SK-N-SH (cell line): ENCODE measurements around the gene GPX6. TPM values are rescaled to one million over a fixed set of nuclear protein-coding genes. Genes with fewer than 3 reads are reported as not detected.

Experiments used
- CTCF ChIA-PET: fragments of 300-600, 350-600 bp; formaldehyde crosslinking; extraction: SDS; loops from one replicate; lab custom pipeline; 2021; lab: Yijun Ruan, JAX
- POLR2A ChIA-PET: fragments of 350-600 bp; sonication (Branson Sonifier 250); formaldehyde crosslinking; extraction: SDS; loops from one replicate; lab custom pipeline; 2020; ENCODE audit warnings: antibody characterized with exemption, inconsistent platforms; lab: Yijun Ruan, JAX
- DNase-seq: peaks from one replicate; pipeline ENCODE4 v3.0.0; 2012
- H2AFZ ChIP-seq: fragments of 200-600 bp; sonication (generic); 2 replicates; pipeline ENCODE4 v1.8.1; 2016; ENCODE audit warnings: antibody characterized with exemption, mild to moderate bottlenecking, low read depth
- H3F3A ChIP-seq: fragments of 200-600 bp; sonication (generic); replicated peaks from 2 replicates; pipeline ENCODE3; 2016; ENCODE audit warnings: antibody characterized with exemption, mild to moderate bottlenecking; ENCODE audit not compliant: insufficient read depth
- H3K27ac ChIP-seq, 2 experiments: fragments of 200-500 bp in 1 of 2; fragments of 200-600 bp in 1 of 2; sonication (Bioruptor generic) in 1 of 2; sonication (generic), shearing (Covaris generic) in 1 of 2; 2 replicates each; pipeline versions ENCODE4 v1.5.1 to v1.6.1; 2014 to 2016; ENCODE audit warnings: low read depth in 2 of 2, inconsistent platforms in 1 of 2, low read length in 1 of 2, mild to moderate bottlenecking in 1 of 2, mixed read lengths in 1 of 2
- H3K27me3 ChIP-seq: fragments of 200-600 bp; sonication (generic), shearing (Covaris generic); 2 replicates; pipeline ENCODE4 v1.6.1; 2016; ENCODE audit warnings: mixed run types; ENCODE audit not compliant: insufficient read depth
- H3K36me3 ChIP-seq, 2 experiments: fragments of 200-500 bp in 1 of 2; fragments of 200-600 bp in 1 of 2; sonication (Bioruptor generic) in 1 of 2; sonication (generic) in 1 of 2; replicated peaks in 1 of 2; 2 replicates each; pipeline versions ENCODE3 to v1.5.1; 2014 to 2016; ENCODE audit warnings: low read length in 1 of 2, mild to moderate bottlenecking in 1 of 2; ENCODE audit not compliant: insufficient read depth in 2 of 2, control insufficient read depth in 1 of 2
- H3K4me1 ChIP-seq, 2 experiments: fragments of 200-500 bp in 1 of 2; fragments of 200-600 bp in 1 of 2; sonication (Bioruptor generic) in 1 of 2; sonication (generic), shearing (Covaris generic) in 1 of 2; 2 replicates each; pipeline versions ENCODE4 v1.5.1 to v1.6.1; 2014 to 2016; ENCODE audit warnings: low read depth in 1 of 2, low read length in 1 of 2, mixed run types in 1 of 2; ENCODE audit not compliant: insufficient read depth in 2 of 2, control insufficient read depth in 1 of 2
- H3K4me2 ChIP-seq: fragments of 200-600 bp; sonication (generic), shearing (Covaris generic); 2 replicates; pipeline ENCODE4 v1.6.1; 2017; ENCODE audit warnings: mixed run types
- H3K4me3 ChIP-seq, 2 experiments: fragments of 200-500 bp in 1 of 2; fragments of 200-600 bp in 1 of 2; sonication (Bioruptor generic) in 1 of 2; sonication (generic), shearing (Covaris generic) in 1 of 2; 2 replicates each; pipeline versions ENCODE4 v1.5.1 to v1.8.1; 2014 to 2016; ENCODE audit warnings: low read depth in 2 of 2, inconsistent platforms in 1 of 2, low read length in 1 of 2, mild to moderate bottlenecking in 1 of 2, mixed read lengths in 1 of 2, moderate library complexity in 1 of 2
- H3K79me2 ChIP-seq: fragments of 200-600 bp; sonication (generic); 2 replicates; pipeline ENCODE4 v1.8.1; 2017; ENCODE audit warnings: mild to moderate bottlenecking; ENCODE audit not compliant: insufficient read depth
- H3K9ac ChIP-seq: fragments of 200-600 bp; sonication (generic); 2 replicates; pipeline ENCODE4 v1.6.1; 2017; ENCODE audit warnings: mixed run types
- H3K9me2 ChIP-seq: fragments of 200-600 bp; sonication (generic); 2 replicates; pipeline ENCODE4 v1.6.1; 2017; ENCODE audit warnings: mixed run types
- H3K9me3 ChIP-seq: fragments of 200-600 bp; sonication (generic); 2 replicates; pipeline ENCODE4 v1.6.1; 2017; ENCODE audit warnings: mixed run types, mild to moderate bottlenecking, moderate library complexity
- H4K20me1 ChIP-seq: fragments of 200-600 bp; sonication (generic); 2 replicates; pipeline ENCODE4 v1.6.1; 2017; ENCODE audit warnings: mild to moderate bottlenecking, mixed run types; ENCODE audit not compliant: insufficient read depth
- ELF1 ChIP-seq: IDR thresholded peaks from 2 replicates; pipeline ENCODE4 v1.4.0; 2012
- EZH2phosphoT487 ChIP-seq: fragments of 200-600 bp; sonication (generic); IDR thresholded peaks from 2 replicates; pipeline ENCODE4 v1.6.1; 2017; ENCODE audit warnings: low read depth, mixed run types, mild to moderate bottlenecking, antibody characterized with exemption, moderate library complexity, borderline replicate concordance
- FOXJ3 ChIP-seq: sonication (generic); formaldehyde crosslinking; IDR thresholded peaks from 2 replicates; pipeline ENCODE4 v1.5.1; 2020; ENCODE audit warnings: mild to moderate bottlenecking, missing genetic modification reagents
- GABPA ChIP-seq: IDR thresholded peaks from 2 replicates; pipeline ENCODE4 v1.4.0; 2012; ENCODE audit warnings: low read depth, mild to moderate bottlenecking
- GATA2 ChIP-seq: sonication (generic); formaldehyde crosslinking; IDR thresholded peaks from 2 replicates; pipeline ENCODE4 v1.5.0; 2020; ENCODE audit warnings: mild to moderate bottlenecking, missing genetic modification reagents
- JUND ChIP-seq: IDR thresholded peaks from 2 replicates; pipeline ENCODE4 v1.4.0; 2012
- MAX ChIP-seq: IDR thresholded peaks from 2 replicates; pipeline ENCODE4 v1.4.0; 2012; ENCODE audit warnings: low read depth
- MEF2A ChIP-seq: IDR thresholded peaks from 2 replicates; pipeline ENCODE4 v1.4.0; 2012; ENCODE audit warnings: low read depth, borderline replicate concordance
- RAD21 ChIP-seq: IDR thresholded peaks from 2 replicates; pipeline ENCODE4 v1.6.1; 2012; ENCODE audit warnings: mild to moderate bottlenecking, low read length
- SIN3A ChIP-seq: IDR thresholded peaks from 2 replicates; pipeline ENCODE4 v1.6.1; 2012; ENCODE audit warnings: low read depth, mild to moderate bottlenecking, low read length, moderate library complexity, borderline replicate concordance
- TCF12 ChIP-seq: IDR thresholded peaks from 2 replicates; pipeline ENCODE4 v1.4.0; 2012
- TEAD4 ChIP-seq: IDR thresholded peaks from 2 replicates; pipeline ENCODE4 v1.4.0; 2012; ENCODE audit warnings: mild to moderate bottlenecking, borderline replicate concordance; ENCODE audit not compliant: insufficient read depth
- YY1 ChIP-seq: IDR thresholded peaks from 2 replicates; pipeline ENCODE4 v1.4.0; 2012; ENCODE audit warnings: low read depth, mild to moderate bottlenecking
- WGBS: methylation state at CpG from one replicate; pipeline ENCODE4 v1.1.6; 2017; ENCODE audit warnings: low lambda C conversion rate; 5-methylcytosine and 5-hydroxymethylcytosine counted together
- polyA plus RNA-seq, 3 experiments: library from polyadenylated mRNA; depleted of rRNA; stranded (reverse); fragments of >200 nt; gene quantifications; 2 replicates each; pipeline ENCODE4 v1.2.3, GENCODE V29; 2012
- TF ChIP-seq, protein P1 (sequence below): fragments of 150-350 bp; IDR thresholded peaks from 2 replicates; pipeline ENCODE4 v1.6.1; 2017; ENCODE audit warnings: antibody characterized with exemption, low read length, low read depth, borderline replicate concordance
- TF ChIP-seq, protein P2 (sequence below): IDR thresholded peaks from 2 replicates; pipeline ENCODE4 v1.4.0; 2012; ENCODE audit warnings: low read depth, borderline replicate concordance
- TF ChIP-seq, protein P3 (sequence below): IDR thresholded peaks from 2 replicates; pipeline ENCODE4 v1.4.0; 2012; ENCODE audit warnings: low read depth, borderline replicate concordance
- TF ChIP-seq, protein P4 (sequence below): IDR thresholded peaks from 2 replicates; pipeline ENCODE4; 2012

GPX6 gene
- polyA plus RNA-seq, 1 of the 3 experiments (the other 2 are of a cell fraction), result not detected

GRCh38 chr6:28506807-28507475 lies 8.7 kb downstream of the GPX6 start:
- Histone ChIP-seq H3K79me2 (no peaks in the 10 kb centered on the region), H3K27me3 (no peaks in the 10 kb centered on the region; the same call in 1 of the 2 replicates), H4K20me1 (no peaks in the 10 kb centered on the region), H3K4me1 (no peaks in the 10 kb centered on the region), H3K36me3 (no peaks in the 10 kb centered on the region), H3K4me2 (no peak overlapping the region), H3K4me3 (no peak overlapping the region), H3K9me3 (no peaks in the 10 kb centered on the region), H3K27ac (no peak overlapping the region), H3K9ac (no peak overlapping the region), H2AFZ (no peak overlapping the region), H3K9me2 (no peaks in the 10 kb centered on the region), H3F3A (no peaks in the 10 kb centered on the region)
- TF ChIP-seq TEAD4 (no peak), JUND (no peak), FOXJ3 (no peak), MEF2A (no peak), RAD21 (no peak), SIN3A (no peak), MAX (no peak), TCF12 (no peak), YY1 (no peak), GABPA (no peak), ELF1 (no peak), EZH2phosphoT487 (no peak), GATA2 (CRISPR knock-in tag) (no peak)
- TF ChIP-seq, protein P1, sequence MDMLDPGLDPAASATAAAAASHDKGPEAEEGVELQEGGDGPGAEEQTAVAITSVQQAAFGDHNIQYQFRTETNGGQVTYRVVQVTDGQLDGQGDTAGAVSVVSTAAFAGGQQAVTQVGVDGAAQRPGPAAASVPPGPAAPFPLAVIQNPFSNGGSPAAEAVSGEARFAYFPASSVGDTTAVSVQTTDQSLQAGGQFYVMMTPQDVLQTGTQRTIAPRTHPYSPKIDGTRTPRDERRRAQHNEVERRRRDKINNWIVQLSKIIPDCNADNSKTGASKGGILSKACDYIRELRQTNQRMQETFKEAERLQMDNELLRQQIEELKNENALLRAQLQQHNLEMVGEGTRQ, result no peak
- TF ChIP-seq, protein P2, sequence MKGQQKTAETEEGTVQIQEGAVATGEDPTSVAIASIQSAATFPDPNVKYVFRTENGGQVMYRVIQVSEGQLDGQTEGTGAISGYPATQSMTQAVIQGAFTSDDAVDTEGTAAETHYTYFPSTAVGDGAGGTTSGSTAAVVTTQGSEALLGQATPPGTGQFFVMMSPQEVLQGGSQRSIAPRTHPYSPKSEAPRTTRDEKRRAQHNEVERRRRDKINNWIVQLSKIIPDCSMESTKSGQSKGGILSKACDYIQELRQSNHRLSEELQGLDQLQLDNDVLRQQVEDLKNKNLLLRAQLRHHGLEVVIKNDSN, result no peak
- TF ChIP-seq, protein P3, sequence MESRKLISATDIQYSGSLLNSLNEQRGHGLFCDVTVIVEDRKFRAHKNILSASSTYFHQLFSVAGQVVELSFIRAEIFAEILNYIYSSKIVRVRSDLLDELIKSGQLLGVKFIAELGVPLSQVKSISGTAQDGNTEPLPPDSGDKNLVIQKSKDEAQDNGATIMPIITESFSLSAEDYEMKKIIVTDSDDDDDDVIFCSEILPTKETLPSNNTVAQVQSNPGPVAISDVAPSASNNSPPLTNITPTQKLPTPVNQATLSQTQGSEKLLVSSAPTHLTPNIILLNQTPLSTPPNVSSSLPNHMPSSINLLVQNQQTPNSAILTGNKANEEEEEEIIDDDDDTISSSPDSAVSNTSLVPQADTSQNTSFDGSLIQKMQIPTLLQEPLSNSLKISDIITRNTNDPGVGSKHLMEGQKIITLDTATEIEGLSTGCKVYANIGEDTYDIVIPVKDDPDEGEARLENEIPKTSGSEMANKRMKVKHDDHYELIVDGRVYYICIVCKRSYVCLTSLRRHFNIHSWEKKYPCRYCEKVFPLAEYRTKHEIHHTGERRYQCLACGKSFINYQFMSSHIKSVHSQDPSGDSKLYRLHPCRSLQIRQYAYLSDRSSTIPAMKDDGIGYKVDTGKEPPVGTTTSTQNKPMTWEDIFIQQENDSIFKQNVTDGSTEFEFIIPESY, result no peak
- TF ChIP-seq, protein P4, sequence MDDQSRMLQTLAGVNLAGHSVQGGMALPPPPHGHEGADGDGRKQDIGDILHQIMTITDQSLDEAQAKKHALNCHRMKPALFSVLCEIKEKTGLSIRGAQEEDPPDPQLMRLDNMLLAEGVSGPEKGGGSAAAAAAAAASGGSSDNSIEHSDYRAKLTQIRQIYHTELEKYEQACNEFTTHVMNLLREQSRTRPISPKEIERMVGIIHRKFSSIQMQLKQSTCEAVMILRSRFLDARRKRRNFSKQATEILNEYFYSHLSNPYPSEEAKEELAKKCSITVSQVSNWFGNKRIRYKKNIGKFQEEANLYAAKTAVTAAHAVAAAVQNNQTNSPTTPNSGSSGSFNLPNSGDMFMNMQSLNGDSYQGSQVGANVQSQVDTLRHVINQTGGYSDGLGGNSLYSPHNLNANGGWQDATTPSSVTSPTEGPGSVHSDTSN, result no peak
- no peak for DNase-seq
- ChIA-PET POLR2A (no interaction called here), CTCF (interaction anchor here (1.3 kb wide), 1 partner anchor 11 kb away, joined by 3 read pairs; no protein-coding TSS in a partner anchor)
- WGBS, result 3% methylated on average over 4 of the region's 4 CpGs
